Right atrium auricular region (tissue), 2 donors: ENCODE results near the gene DNHD1. TPM values are rescaled to one million over a fixed set of nuclear protein-coding genes. Genes with fewer than 3 reads are reported as not detected.
A peak's percentile ranks its signal among the peaks of the same experiment; 100 is the strongest.

Experiments used
- DNase-seq: peaks from one replicate; pipeline ENCODE4 v3.0.0-alpha.2; 2019; ENCODE audit warnings: low spot score
- H3K27ac ChIP-seq, 2 donors: fragments of 200-600 bp; sonication (generic); 1 replicate in 1 of 2; 2 replicates in 1 of 2; pipeline ENCODE4 v1.5.1; 2016 to 2019
- H3K27me3 ChIP-seq, 2 donors: fragments of 200-600 bp; sonication (generic); one replicate each; pipeline versions ENCODE4 v1.5.1 to v1.6.0; 2017 to 2019
- H3K36me3 ChIP-seq: fragments of 200-600 bp; sonication (generic); one replicate; pipeline ENCODE4 v1.5.1; 2016
- H3K4me1 ChIP-seq, 2 donors: fragments of 200-600 bp; sonication (generic); one replicate each; pipeline versions ENCODE4 v1.5.1 to v1.6.0; 2017 to 2019
- H3K4me3 ChIP-seq, 2 donors: fragments of 200-600 bp; sonication (generic); 1 replicate in 1 of 2; 2 replicates in 1 of 2; pipeline ENCODE4 v1.5.1; 2017 to 2019; ENCODE audit warnings: mild to moderate bottlenecking in 1 of 2, moderate library complexity in 1 of 2
- H3K9me3 ChIP-seq, 2 donors: fragments of 200-600 bp; sonication (generic); one replicate each; pipeline ENCODE4 v1.5.1; 2019
- total RNA-seq, 2 donors: library from RNA; depleted of rRNA; stranded (reverse); fragments of >200 nt; gene quantifications; one replicate each; pipeline ENCODE4 v1.1.0, GENCODE V29; 2016
- TF ChIP-seq, protein P1 (sequence below), 2 donors: fragments of 200-600 bp; sonication (generic); IDR thresholded peaks; one replicate each; pipeline ENCODE4 v1.5.1; 2019; ENCODE audit warnings: antibody characterized with exemption in 2 of 2

Gene DNHD1
- total RNA-seq, 2 donors from 2014 or later, result 4.4 to 4.8 TPM

GRCh38 chr11:6566704-6567370 lies 69.8 kb downstream of the DNHD1 start:
- Histone ChIP-seq H3K27ac (no peak overlapping the region), H3K27me3 (no peaks in the 10 kb centered on the region), H3K4me1 (peaks cover 0 to 11% of the 10 kb centered on the region in 2 donors), H3K4me3 (no peak overlapping the region), H3K9me3 (no peaks in the 10 kb centered on the region), H3K36me3 (no peaks in the 10 kb centered on the region)
- TF ChIP-seq, protein P1, sequence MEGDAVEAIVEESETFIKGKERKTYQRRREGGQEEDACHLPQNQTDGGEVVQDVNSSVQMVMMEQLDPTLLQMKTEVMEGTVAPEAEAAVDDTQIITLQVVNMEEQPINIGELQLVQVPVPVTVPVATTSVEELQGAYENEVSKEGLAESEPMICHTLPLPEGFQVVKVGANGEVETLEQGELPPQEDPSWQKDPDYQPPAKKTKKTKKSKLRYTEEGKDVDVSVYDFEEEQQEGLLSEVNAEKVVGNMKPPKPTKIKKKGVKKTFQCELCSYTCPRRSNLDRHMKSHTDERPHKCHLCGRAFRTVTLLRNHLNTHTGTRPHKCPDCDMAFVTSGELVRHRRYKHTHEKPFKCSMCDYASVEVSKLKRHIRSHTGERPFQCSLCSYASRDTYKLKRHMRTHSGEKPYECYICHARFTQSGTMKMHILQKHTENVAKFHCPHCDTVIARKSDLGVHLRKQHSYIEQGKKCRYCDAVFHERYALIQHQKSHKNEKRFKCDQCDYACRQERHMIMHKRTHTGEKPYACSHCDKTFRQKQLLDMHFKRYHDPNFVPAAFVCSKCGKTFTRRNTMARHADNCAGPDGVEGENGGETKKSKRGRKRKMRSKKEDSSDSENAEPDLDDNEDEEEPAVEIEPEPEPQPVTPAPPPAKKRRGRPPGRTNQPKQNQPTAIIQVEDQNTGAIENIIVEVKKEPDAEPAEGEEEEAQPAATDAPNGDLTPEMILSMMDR (IDR thresholded peaks at IDR 0.05), result no peak
- DNase-seq, result no peak

GRCh38 chr11:6567371-6567745 lies 70.3 kb downstream of the DNHD1 start:
- TF ChIP-seq, protein P1 (IDR thresholded peaks at IDR 0.05), result no peak
- H3K4me3 ChIP-seq, result no peak overlapping the region
- no peaks in the 10 kb centered on the region for H3K9me3 ChIP-seq
- H3K4me1 ChIP-seq, result peaks cover 0 to 11% of the 10 kb centered on the region in 2 donors
- no peak for DNase-seq
- H3K27ac ChIP-seq, result no peak overlapping the region
- no peaks in the 10 kb centered on the region for H3K36me3 ChIP-seq
- no peaks in the 10 kb centered on the region for H3K27me3 ChIP-seq

GRCh38 chr11:6568191-6568918 lies 71.3 kb downstream of the DNHD1 start:
- DNase-seq, result no peak
- Histone ChIP-seq H3K36me3 (no peaks in the 10 kb centered on the region), H3K9me3 (no peaks in the 10 kb centered on the region), H3K27ac (no peak overlapping the region), H3K4me1 (peaks cover 0 to 11% of the 10 kb centered on the region in 2 donors), H3K4me3 (no peak overlapping the region), H3K27me3 (no peaks in the 10 kb centered on the region)
- TF ChIP-seq, protein P1 (IDR thresholded peaks at IDR 0.05), result no peak

DNA sequence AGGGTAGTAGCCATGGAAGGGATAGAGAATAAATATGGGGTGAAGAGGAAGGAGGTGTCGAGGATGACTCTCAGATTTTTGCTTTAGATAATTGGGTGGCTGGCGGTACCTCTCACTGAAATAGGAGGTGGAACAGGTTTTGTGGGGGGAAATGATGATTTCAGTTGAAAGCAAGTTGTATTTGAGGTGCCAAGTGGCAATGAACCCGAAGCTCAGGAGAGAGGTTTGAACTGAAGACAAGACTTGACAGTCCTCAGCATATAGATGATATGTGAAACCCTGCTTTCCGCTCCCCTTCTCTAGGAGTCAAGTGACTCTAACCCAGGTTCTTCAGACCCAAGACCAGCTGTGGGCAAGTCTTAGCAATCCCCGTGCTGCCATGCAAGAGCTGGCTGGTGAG lies 72.6 kb downstream of the DNHD1 start:
- TF ChIP-seq, protein P1 (IDR thresholded peaks at IDR 0.05), result no peak
- H3K27ac ChIP-seq, result no peak overlapping the region
- no peaks in the 10 kb centered on the region for H3K36me3 ChIP-seq
- H3K27me3 ChIP-seq, result no peaks in the 10 kb centered on the region
- H3K4me1 ChIP-seq, result peaks cover 0 to 11% of the 10 kb centered on the region in 2 donors
- no peak for DNase-seq
- H3K4me3 ChIP-seq, result no peak overlapping the region
- no peaks in the 10 kb centered on the region for H3K9me3 ChIP-seq

- H3K36me3 ChIP-seq, result no peaks in the 10 kb centered on the region
- no peak for DNase-seq
- H3K4me1 ChIP-seq, result peaks cover 0 to 11% of the 10 kb centered on the region in 2 donors
- TF ChIP-seq, protein P1 (IDR thresholded peaks at IDR 0.05), result no peak
- H3K9me3 ChIP-seq, result no peaks in the 10 kb centered on the region
- H3K4me3 ChIP-seq, result peak overlapping the region in 1 of 2 donors; percentile 35
- H3K27ac ChIP-seq, result no peak overlapping the region
- no peaks in the 10 kb centered on the region for H3K27me3 ChIP-seq
These were observed 73.8 kb downstream of the DNHD1 start for GRCh38 chr11:6570691-6571427.
